Tibial artery (tissue), 4 donors: ENCODE measurements around the gene MDFI.

Source experiments
- DNase-seq, 2 donors: peaks; one replicate each; pipeline ENCODE4 v3.0.0-alpha.2; 2019
- H3K27ac ChIP-seq, 2 donors: fragments of 200-600 bp; sonication (generic) in 1 of 2; 1 replicate in 1 of 2; 2 replicates in 1 of 2; pipeline ENCODE4 v1.5.1; 2018 to 2019; ENCODE audit warnings: mild to moderate bottlenecking in 1 of 2
- H3K27me3 ChIP-seq, 2 donors: fragments of 200-600 bp; sonication (generic) in 1 of 2; one replicate each; pipeline versions ENCODE4 v1.5.1 to v1.6.0; 2016 to 2019
- H3K36me3 ChIP-seq, 3 donors: fragments of 200-600 bp; sonication (generic) in 2 of 3; one replicate each; pipeline ENCODE4 v1.5.1; 2016 to 2019; ENCODE audit warnings: mild to moderate bottlenecking in 2 of 3
- H3K4me1 ChIP-seq, 4 donors: fragments of 200-600 bp; sonication (generic) in 2 of 4; 1 replicate in 3 of 4; 2 replicates in 1 of 4; pipeline ENCODE4 v1.5.1; 2016 to 2019
- H3K4me3 ChIP-seq, 2 donors: fragments of 200-600 bp; sonication (generic) in 1 of 2; 1 replicate in 1 of 2; 2 replicates in 1 of 2; pipeline ENCODE4 v1.5.1; 2018 to 2019; ENCODE audit warnings: mild to moderate bottlenecking in 2 of 2
- H3K9me3 ChIP-seq, 3 donors: fragments of 200-600 bp; sonication (generic) in 1 of 3; one replicate each; pipeline ENCODE4 v1.5.1; 2016 to 2019
- intact Hi-C: fragments of 100-400 bp; cut with DNase I; formaldehyde crosslinking; loops from one replicate; pipeline ENCODE4 v1.15.0; 2023; ENCODE audit warnings: low total_unique reads
- TF ChIP-seq, protein P1 (sequence below), 2 experiments: fragments of 200-600 bp in 1 of 2; fragments of 450-650 bp in 1 of 2; IDR thresholded peaks; one replicate each; pipeline ENCODE4 v1.5.1; 2017 to 2019; ENCODE audit warnings: antibody characterized with exemption in 2 of 2, mild to moderate bottlenecking in 1 of 2, moderate library complexity in 1 of 2

Gene MDFI

DNA sequence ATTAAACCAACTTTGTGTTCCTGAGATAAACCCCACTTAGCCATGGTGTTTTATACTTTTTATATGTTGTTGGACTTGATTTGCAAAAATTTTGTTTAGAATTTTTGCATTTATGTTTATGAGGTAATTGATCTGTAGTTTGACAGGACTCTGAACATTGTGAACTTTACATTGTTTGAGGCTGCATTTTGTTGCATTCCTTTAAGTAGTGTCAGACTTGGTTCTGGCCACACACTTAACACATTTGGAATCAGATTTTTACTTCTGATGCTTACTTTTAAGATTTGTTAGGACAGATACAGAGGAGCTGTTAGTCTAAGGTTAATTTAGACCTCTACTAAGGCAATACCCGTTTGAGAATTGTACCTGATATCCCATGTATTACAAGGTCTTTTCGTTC lies 16.5 kb upstream of the MDFI start:
- DNase-seq, result no peak
- intact Hi-C loops, result no loop called here
- Histone ChIP-seq H3K9me3 (peaks cover 0 to 6% (median 0%) of the 10 kb centered on the region in 3 donors), H3K36me3 (no peaks in the 10 kb centered on the region), H3K27ac (no peak overlapping the region), H3K27me3 (peaks cover 0 to 13% of the 10 kb centered on the region in 2 donors), H3K4me1 (no peaks in the 10 kb centered on the region), H3K4me3 (no peak overlapping the region)
- TF ChIP-seq, protein P1, sequence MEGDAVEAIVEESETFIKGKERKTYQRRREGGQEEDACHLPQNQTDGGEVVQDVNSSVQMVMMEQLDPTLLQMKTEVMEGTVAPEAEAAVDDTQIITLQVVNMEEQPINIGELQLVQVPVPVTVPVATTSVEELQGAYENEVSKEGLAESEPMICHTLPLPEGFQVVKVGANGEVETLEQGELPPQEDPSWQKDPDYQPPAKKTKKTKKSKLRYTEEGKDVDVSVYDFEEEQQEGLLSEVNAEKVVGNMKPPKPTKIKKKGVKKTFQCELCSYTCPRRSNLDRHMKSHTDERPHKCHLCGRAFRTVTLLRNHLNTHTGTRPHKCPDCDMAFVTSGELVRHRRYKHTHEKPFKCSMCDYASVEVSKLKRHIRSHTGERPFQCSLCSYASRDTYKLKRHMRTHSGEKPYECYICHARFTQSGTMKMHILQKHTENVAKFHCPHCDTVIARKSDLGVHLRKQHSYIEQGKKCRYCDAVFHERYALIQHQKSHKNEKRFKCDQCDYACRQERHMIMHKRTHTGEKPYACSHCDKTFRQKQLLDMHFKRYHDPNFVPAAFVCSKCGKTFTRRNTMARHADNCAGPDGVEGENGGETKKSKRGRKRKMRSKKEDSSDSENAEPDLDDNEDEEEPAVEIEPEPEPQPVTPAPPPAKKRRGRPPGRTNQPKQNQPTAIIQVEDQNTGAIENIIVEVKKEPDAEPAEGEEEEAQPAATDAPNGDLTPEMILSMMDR (IDR thresholded peaks at IDR 0.05), result no peak

DNA sequence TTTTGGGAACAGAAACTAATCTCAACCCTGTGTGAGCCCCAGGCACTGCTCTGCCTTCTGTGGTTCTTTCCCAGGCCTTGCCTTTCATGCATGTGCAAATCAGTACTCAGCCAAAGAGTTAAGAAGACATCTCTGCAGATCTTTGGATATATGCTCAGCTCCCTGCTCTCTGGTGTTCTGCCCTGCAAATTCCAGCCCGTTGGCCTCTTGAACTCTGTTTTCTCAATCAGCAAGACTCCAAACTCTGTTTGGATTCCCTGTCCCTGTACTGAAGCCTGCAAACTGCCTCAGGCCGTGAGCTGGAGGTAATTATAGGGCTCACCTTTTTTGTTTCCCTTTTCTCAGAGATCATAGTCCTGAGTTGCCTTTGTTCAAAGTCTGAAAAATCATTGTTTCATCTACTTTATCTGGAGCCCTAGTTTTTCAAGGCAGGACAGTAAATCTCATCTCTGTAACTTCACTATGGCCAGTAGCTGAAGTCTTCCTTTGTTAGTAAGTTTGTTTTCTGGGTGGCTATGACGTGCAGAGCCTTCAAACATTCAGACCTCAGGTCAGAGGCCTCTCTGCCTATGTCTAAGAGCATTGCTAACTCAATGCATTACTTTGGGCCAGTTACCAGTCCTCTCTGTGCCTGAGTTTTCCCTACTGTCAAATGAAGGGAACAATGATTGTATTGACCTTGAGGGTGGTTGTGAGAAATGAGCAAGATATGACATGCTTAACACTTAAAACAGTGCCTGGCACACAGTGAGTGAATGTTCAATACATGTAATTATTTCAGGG lies 15.9 kb upstream of the MDFI start:
- no peaks in the 10 kb centered on the region for H3K4me1 ChIP-seq
- intact Hi-C loops, result no loop called here
- H3K4me3 ChIP-seq, result no peak overlapping the region
- TF ChIP-seq, protein P1 (IDR thresholded peaks at IDR 0.05), result no peak
- H3K27ac ChIP-seq, result no peak overlapping the region
- H3K27me3 ChIP-seq, result peaks cover 0 to 13% of the 10 kb centered on the region in 2 donors
- H3K36me3 ChIP-seq, result no peaks in the 10 kb centered on the region
- peak in 1 of 2 donors; percentile 1 for DNase-seq
- H3K9me3 ChIP-seq, result peaks cover 0 to 6% (median 0%) of the 10 kb centered on the region in 3 donors

DNA sequence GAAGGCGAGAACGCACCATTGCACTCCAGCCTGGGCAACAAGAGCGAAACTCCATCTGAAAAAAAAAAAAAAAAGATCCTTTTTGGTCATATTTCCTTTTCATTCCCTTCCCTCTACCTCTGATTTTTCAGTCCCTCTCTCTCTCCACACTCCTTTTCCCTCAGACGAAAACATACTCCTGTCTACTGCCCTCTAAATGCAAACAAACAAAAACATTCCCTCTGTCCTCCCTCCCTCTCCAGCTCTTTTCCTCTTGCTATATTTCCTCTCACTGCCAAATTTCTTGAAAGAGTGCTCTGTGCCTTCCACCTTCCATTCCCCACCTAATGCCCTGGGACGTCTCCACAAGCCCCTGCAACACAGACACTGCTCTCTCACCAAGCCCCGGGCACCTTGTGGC lies 14.9 kb upstream of the MDFI start:
- peaks cover 0 to 6% (median 0%) of the 10 kb centered on the region in 3 donors for H3K9me3 ChIP-seq
- no peak overlapping the region for H3K4me3 ChIP-seq
- H3K4me1 ChIP-seq, result no peaks in the 10 kb centered on the region
- no peak overlapping the region for H3K27ac ChIP-seq
- TF ChIP-seq, protein P1 (IDR thresholded peaks at IDR 0.05), result no peak
- DNase-seq, result no peak
- intact Hi-C loops, result no loop called here
- no peaks in the 10 kb centered on the region for H3K36me3 ChIP-seq
- H3K27me3 ChIP-seq, result peaks cover 0 to 21% of the 10 kb centered on the region in 2 donors

DNA sequence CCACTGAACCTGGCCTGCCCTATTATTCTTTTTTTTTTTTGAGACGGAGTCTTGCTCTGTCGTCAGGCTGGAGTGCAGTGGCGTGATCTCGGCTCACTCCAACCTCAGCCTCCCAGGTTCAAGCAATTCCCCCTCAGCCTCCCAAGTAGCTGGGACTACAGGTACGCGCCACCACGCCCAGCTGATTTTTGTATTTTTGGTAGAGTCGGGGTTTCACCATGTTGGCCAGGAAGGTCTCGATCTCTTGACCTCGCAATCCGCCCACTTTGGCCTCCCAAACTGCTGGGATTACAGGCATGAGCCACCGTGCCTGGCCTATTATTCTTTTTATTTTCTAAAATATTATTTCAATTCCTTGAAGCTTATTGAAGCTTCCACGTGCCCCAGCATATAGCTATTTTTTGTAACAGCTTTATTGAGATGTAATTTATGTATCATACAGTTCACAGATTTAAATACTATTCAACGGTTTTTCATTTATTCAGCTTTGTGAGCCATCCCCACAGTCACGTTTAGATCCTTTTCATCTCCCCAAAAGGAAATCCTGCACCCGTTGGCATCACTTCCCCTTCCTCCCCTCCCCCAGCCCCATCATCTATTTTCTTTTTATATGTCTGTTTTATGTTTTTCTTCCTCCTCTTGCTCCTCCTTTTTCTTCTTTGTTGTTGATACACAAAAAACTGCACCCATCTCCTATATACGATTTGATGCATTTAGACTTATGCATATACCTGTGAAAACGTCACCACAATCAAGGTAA lies 13.5 kb upstream of the MDFI start:
- peak in 1 of 2 donors; percentile 4 for DNase-seq
- Histone ChIP-seq H3K36me3 (no peaks in the 10 kb centered on the region), H3K9me3 (peaks cover 0 to 6% (median 0%) of the 10 kb centered on the region in 3 donors), H3K27ac (no peak overlapping the region), H3K4me3 (no peak overlapping the region), H3K27me3 (peaks cover 0 to 27% of the 10 kb centered on the region in 2 donors), H3K4me1 (no peaks in the 10 kb centered on the region)
- TF ChIP-seq, protein P1 (IDR thresholded peaks at IDR 0.05), result no peak
- intact Hi-C loops, result no loop called here

DNA sequence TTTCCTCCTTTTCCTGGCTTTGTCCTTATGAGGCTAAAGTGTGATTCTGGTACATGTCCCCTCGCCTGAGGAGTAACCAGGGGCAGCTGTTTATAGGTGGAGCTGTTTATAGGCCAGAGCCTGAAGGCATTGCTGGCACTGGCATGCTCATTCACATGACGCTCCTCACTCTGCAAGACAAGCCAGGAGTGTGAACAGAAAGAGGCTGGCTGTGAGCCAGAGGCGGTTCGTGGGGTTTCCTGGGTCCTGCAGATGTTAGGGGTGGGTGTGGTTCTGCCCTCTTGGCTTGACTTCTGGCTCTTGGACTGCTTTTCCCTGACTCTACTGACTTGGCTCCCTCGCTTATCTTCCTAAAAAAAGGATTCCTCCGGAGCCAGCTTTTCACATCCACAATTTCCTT lies 12.8 kb upstream of the MDFI start:
- Histone ChIP-seq H3K27ac (no peak overlapping the region), H3K4me3 (no peak overlapping the region), H3K36me3 (no peaks in the 10 kb centered on the region), H3K9me3 (peaks cover 0 to 6% (median 0%) of the 10 kb centered on the region in 3 donors), H3K4me1 (no peaks in the 10 kb centered on the region), H3K27me3 (peaks cover 0 to 29% of the 10 kb centered on the region in 2 donors)
- intact Hi-C loops, result no loop called here
- peak; percentile 37 to 43 for DNase-seq
- TF ChIP-seq, protein P1 (IDR thresholded peaks at IDR 0.05), result no peak
